HCT116 (cell line): Measurements from ENCODE around the gene CSF3R. TPM values are rescaled to one million over a fixed set of nuclear protein-coding genes. Genes with fewer than 3 reads are reported as not detected.
A peak's percentile ranks its signal among the peaks of the same experiment; 100 is the strongest.

Source experiments
- ATAC-seq: fragments of 200-7000 bp; cut with Tn5 transposase; 2 replicates; pipeline ENCODE4 v1.9.1; 2020; ENCODE audit warnings: mild to moderate bottlenecking, moderate library complexity
- BruUV-seq: library from RNA; stranded (reverse); fragments of 400-500 nt; replicated peaks from 2 replicates; lab custom pipeline; 2021; lab: Mats Ljungman, UMichigan
- CTCF ChIA-PET: fragments of 300-600 bp; sonication (Branson Sonifier 250); formaldehyde crosslinking; loops from one replicate; lab custom pipeline; 2021; ENCODE audit warnings: antibody characterized with exemption; lab: Charles Lee
- POLR2A ChIA-PET: fragments of 300-600, 350-600 bp; sonication (Branson Sonifier 250); formaldehyde crosslinking; loops from one replicate; lab custom pipeline; 2021; ENCODE audit warnings: antibody characterized with exemption; lab: Charles Lee
- RAD21 ChIA-PET, 2 experiments: fragments of 300-600 bp; sonication (Branson Sonifier 250); formaldehyde crosslinking; loops; one replicate each; lab custom pipeline; 2023; ENCODE audit warnings: low total read pairs in 2 of 2; ENCODE audit not compliant: uncharacterized antibody in 2 of 2, unreplicated experiment in 2 of 2, low non-redundant PET in 1 of 2; lab: Charles Lee
- DNase-seq: peaks from one replicate; pipeline ENCODE4 v3.0.0-alpha.2; 2010; ENCODE audit warnings: low read depth, low spot score
- H2AFZ ChIP-seq: fragments of 200-600 bp; shearing (Covaris generic), sonication (generic); 2 replicates; pipeline ENCODE4 v1.6.1; 2017; ENCODE audit warnings: low read depth, mixed run types, mixed read lengths, antibody characterized with exemption, low read length; ENCODE audit not compliant: poor library complexity, severe bottlenecking
- H3K27ac ChIP-seq: 2 replicates; pipeline ENCODE4 v1.5.1; 2012; ENCODE audit warnings: low read depth, low read length
- H3K27me3 ChIP-seq: fragments of 200-600 bp; sonication (generic); 2 replicates; pipeline ENCODE4 v1.6.1; 2016; ENCODE audit warnings: mixed run types, low read length, mixed read lengths; ENCODE audit not compliant: insufficient read depth
- H3K36me3 ChIP-seq, 2 experiments: fragments of 200-500 bp in 1 of 2; fragments of 200-600 bp in 1 of 2; sonication (Bioruptor generic) in 1 of 2; sonication (generic) in 1 of 2; 2 replicates each; pipeline versions ENCODE4 v1.5.1 to v1.6.1; 2014 to 2016; ENCODE audit warnings: low read length in 2 of 2, inconsistent platforms in 1 of 2, mixed read lengths in 1 of 2, mixed run types in 1 of 2; ENCODE audit not compliant: insufficient read depth in 2 of 2, control insufficient read depth in 1 of 2
- H3K4me1 ChIP-seq, 2 experiments: fragments of 200-600 bp in 1 of 2; sonication (generic) in 1 of 2; 2 replicates each; pipeline versions ENCODE4 v1.5.1 to v1.6.1; 2012 to 2017; ENCODE audit warnings: low read length in 2 of 2, inconsistent platforms in 1 of 2, mild to moderate bottlenecking in 1 of 2, mixed read lengths in 1 of 2, mixed run types in 1 of 2, moderate library complexity in 1 of 2; ENCODE audit not compliant: insufficient read depth in 2 of 2, control insufficient read depth in 1 of 2
- H3K4me2 ChIP-seq: fragments of 200-600 bp; sonication (generic); 2 replicates; pipeline ENCODE4 v1.6.1; 2017; ENCODE audit warnings: mixed run types, low read length, mixed read lengths
- H3K4me3 ChIP-seq, 2 experiments: fragments of 200-600 bp in 1 of 2; sonication (generic) in 1 of 2; replicated peaks in 1 of 2; 2 replicates each; pipeline ENCODE4 v1.5.1; 2011 to 2016; ENCODE audit warnings: low read length in 2 of 2, control low read depth in 1 of 2, low read depth in 1 of 2, mild to moderate bottlenecking in 1 of 2, mixed read lengths in 1 of 2, mixed run types in 1 of 2
- H3K79me2 ChIP-seq: fragments of 200-600 bp; sonication (generic); 2 replicates; pipeline ENCODE4 v1.6.1; 2017; ENCODE audit warnings: mild to moderate bottlenecking, mixed run types, low read length, moderate library complexity, mixed read lengths; ENCODE audit not compliant: insufficient read depth
- H3K9ac ChIP-seq: fragments of 200-600 bp; sonication (generic); 2 replicates; pipeline ENCODE4 v1.6.1; 2016; ENCODE audit warnings: low read length, mixed read lengths
- H3K9me2 ChIP-seq: fragments of 200-600 bp; sonication (generic), shearing (Covaris generic); 2 replicates; pipeline ENCODE4 v1.6.1; 2017; ENCODE audit warnings: mixed run types, mild to moderate bottlenecking, moderate library complexity; ENCODE audit not compliant: insufficient read depth
- H3K9me3 ChIP-seq, 2 experiments: fragments of 200-500 bp in 1 of 2; fragments of 200-600 bp in 1 of 2; sonication (Bioruptor generic) in 1 of 2; sonication (generic) in 1 of 2; 2 replicates each; pipeline ENCODE4 v1.6.1; 2014 to 2017; ENCODE audit warnings: low read length in 2 of 2, mixed read lengths in 2 of 2, inconsistent platforms in 1 of 2, low read depth in 1 of 2, mild to moderate bottlenecking in 1 of 2, mixed run types in 1 of 2, moderate library complexity in 1 of 2; ENCODE audit not compliant: control insufficient read depth in 1 of 2, insufficient read depth in 1 of 2
- H4K20me1 ChIP-seq: fragments of 200-600 bp; sonication (generic), shearing (Covaris generic); 2 replicates; pipeline ENCODE4 v1.6.1; 2017; ENCODE audit warnings: mixed run types, mild to moderate bottlenecking, moderate library complexity; ENCODE audit not compliant: insufficient read depth
- CTCF ChIP-seq, 3 experiments: fragments of 200-600 bp in 1 of 3; sonication (generic) in 1 of 3; IDR thresholded peaks in 2 of 3; conservative IDR thresholded peaks in 1 of 3; 2 replicates each; pipeline ENCODE4 v1.5.1; 2012 to 2017; ENCODE audit warnings: low read depth in 2 of 3, low read length in 2 of 3, antibody characterized with exemption in 1 of 3, borderline replicate concordance in 1 of 3, control low read depth in 1 of 3, mild to moderate bottlenecking in 1 of 3, mixed read lengths in 1 of 3, mixed run types in 1 of 3, moderate library complexity in 1 of 3; ENCODE audit not compliant: insufficient read depth in 1 of 3
- JUND ChIP-seq: IDR thresholded peaks from 2 replicates; pipeline ENCODE4 v1.6.1; 2012
- POLR2A ChIP-seq: IDR thresholded peaks from 2 replicates; pipeline ENCODE4 v1.7.0; 2011; ENCODE audit warnings: borderline replicate concordance; ENCODE audit not compliant: insufficient read depth, insufficient read length; ENCODE audit errors: extremely low read depth
- POLR2AphosphoS5 ChIP-seq: IDR thresholded peaks from 2 replicates; pipeline ENCODE4 v1.6.1; 2011; ENCODE audit warnings: mild to moderate bottlenecking, low read depth, low read length, moderate library complexity
- RAD21 ChIP-seq: IDR thresholded peaks from 2 replicates; pipeline ENCODE4 v1.6.1; 2012; ENCODE audit warnings: low read depth, mild to moderate bottlenecking
- REST ChIP-seq: IDR thresholded peaks from 2 replicates; pipeline ENCODE4 v1.6.1; 2012; ENCODE audit warnings: low read depth
- SIN3A ChIP-seq: IDR thresholded peaks from 2 replicates; pipeline ENCODE4 v1.6.1; 2012; ENCODE audit warnings: low read depth
- TCF7L2 ChIP-seq: IDR thresholded peaks from 2 replicates; pipeline ENCODE4 v1.7.0; 2011; ENCODE audit warnings: borderline replicate concordance, inconsistent platforms; ENCODE audit not compliant: insufficient read depth, insufficient read length; ENCODE audit errors: extremely low read depth
- ZFX ChIP-seq: fragments of 450-650 bp; IDR thresholded peaks from 2 replicates; pipeline ENCODE4 v1.6.1; 2017
- ZNF274 ChIP-seq: fragments of 200-500 bp; sonication (Bioruptor generic); IDR thresholded peaks from 2 replicates; pipeline ENCODE4 v1.6.1; 2014; ENCODE audit warnings: mild to moderate bottlenecking, low read depth, low read length, inconsistent platforms
- intact Hi-C: fragments of 100-400 bp; cut with micrococcal nuclease; formaldehyde crosslinking; loops from 2 replicates; pipeline ENCODE4 v1.10.0; 2022
- total RNA-seq: library from RNA; stranded (reverse); gene quantifications from one replicate; pipeline ENCODE4 v1.2.1, GENCODE V29; 2021; ENCODE audit not compliant: unreplicated experiment

CSF3R gene
- total RNA-seq, 1 experiment from 2014 or later = 0.32 TPM

GRCh38 chr1:36512842-36513241 is 30.1 kb upstream of the CSF3R start (continued):
- TF ChIP-seq REST (no peak), CTCF (IDR thresholded peaks at IDR 0.05 in 2 of 3, conservative IDR thresholded peaks at IDR 0.05 in 1 of 3; ENCODE audit: borderline replicate concordance in 1 of 3, insufficient read depth in 1 of 3, low read depth in 2 of 3, low read length in 2 of 3) (no peak), JUND (no peak)

- no peaks in the 10 kb centered on the region for H3K79me2 ChIP-seq
- no peak for DNase-seq
- H3K9me3 ChIP-seq = no peaks in the 10 kb centered on the region
- no peaks in the 10 kb centered on the region for H3K36me3 ChIP-seq
- intact Hi-C loops = no loop called here
- TF ChIP-seq REST (no peak), ZFX (no peak), ZNF274 (no peak), RAD21 (no peak), TCF7L2 (no peak), SIN3A (no peak), POLR2A (no peak), POLR2AphosphoS5 (no peak)
- TF ChIP-seq, all 23 proteins: peak for 0
- no peaks in the 10 kb centered on the region for H4K20me1 ChIP-seq
- no peak overlapping the region for H3K27ac ChIP-seq
- no peak overlapping the region for H3K9ac ChIP-seq
- H2AFZ ChIP-seq = no peak overlapping the region
- H3K4me1 ChIP-seq = peaks cover 0 to 9% of the 10 kb centered on the region in 2 experiments; a peak in 2 of 4 replicates
- H3K4me2 ChIP-seq = no peak overlapping the region
- H3K27me3 ChIP-seq = no peaks in the 10 kb centered on the region
- no peak overlapping the region for H3K4me3 ChIP-seq
- POLR2A ChIA-PET = no interaction called here
- CTCF ChIA-PET = no interaction called here
- ATAC-seq = peak; percentile 25; the same call in 1 of the 2 replicates
- BruUV-seq = no TSS peak
- H3K9me2 ChIP-seq = no peaks in the 10 kb centered on the region
- RAD21 ChIA-PET = no interaction called here
Measured at GRCh38 chr1:36511804-36512798, 29.4 kb upstream of the CSF3R start.
